HepG2 (cell line): Measurements from ENCODE around the gene CADPS2. TPM values are rescaled to one million over a fixed set of nuclear protein-coding genes. Genes with fewer than 3 reads are reported as not detected.

Source experiments
- ELF4 ChIP-seq: sonication (generic); formaldehyde crosslinking; IDR thresholded peaks from 2 replicates; pipeline ENCODE4 v1.5.0; 2020; ENCODE audit warnings: missing genetic modification reagents, mild to moderate bottlenecking, moderate library complexity, borderline replicate concordance
- FOXA1 ChIP-seq, 2 experiments: fragments of 450-650 bp in 1 of 2; sonication (generic) in 1 of 2; formaldehyde crosslinking in 1 of 2; IDR thresholded peaks; 2 replicates each; pipeline versions ENCODE4 v1.4.0 to v1.6.1; 2016 to 2020; ENCODE audit warnings: missing genetic modification reagents in 1 of 2
- HOXA3 ChIP-seq: sonication (generic); formaldehyde crosslinking; IDR thresholded peaks from 2 replicates; pipeline ENCODE4 v1.5.0; 2020; ENCODE audit warnings: missing genetic modification reagents
- POLR2AphosphoS5 ChIP-seq: IDR thresholded peaks from 2 replicates; pipeline ENCODE4 v1.6.1; 2012; ENCODE audit warnings: low read depth, low read length
- RFX1 ChIP-seq: fragments of 450-650 bp; IDR thresholded peaks from 2 replicates; pipeline ENCODE4 v1.6.1; 2017
- SOX5 ChIP-seq: IDR thresholded peaks from 2 replicates; pipeline ENCODE4 v1.6.1; 2016; ENCODE audit warnings: borderline replicate concordance
- TERF1 ChIP-seq: sonication (generic); formaldehyde crosslinking; IDR thresholded peaks from 2 replicates; pipeline ENCODE4 v1.8.0; 2022; ENCODE audit warnings: mild to moderate bottlenecking, missing genetic modification reagents, moderate library complexity
- USF2 ChIP-seq, 2 experiments: sonication (generic) in 1 of 2; formaldehyde crosslinking in 1 of 2; IDR thresholded peaks; 2 replicates each; pipeline versions ENCODE4 v1.5.1 to v1.6.1; 2011 to 2020; ENCODE audit warnings: borderline replicate concordance in 1 of 2, low read depth in 1 of 2, low read length in 1 of 2, mild to moderate bottlenecking in 1 of 2, missing genetic modification reagents in 1 of 2, moderate library complexity in 1 of 2
- ZBTB2 ChIP-seq: sonication (generic); formaldehyde crosslinking; IDR thresholded peaks from 2 replicates; pipeline ENCODE4 v1.8.0; 2022; ENCODE audit warnings: low read depth, missing genetic modification reagents
- ZNF20 ChIP-seq: sonication (generic); formaldehyde crosslinking; IDR thresholded peaks from 2 replicates; pipeline ENCODE4 v1.4.0; 2020; ENCODE audit warnings: mild to moderate bottlenecking, moderate library complexity, missing genetic modification reagents
- polyA plus RNA-seq, 8 experiments: library from polyadenylated mRNA; depleted of rRNA in 3 of 8; stranded (reverse) in 7 of 8; unstranded in 1 of 8; fragments of >200 nt; fragmentation: Illumina TruSeq in 4 of 8; extraction: Trizol in 4 of 8; gene quantifications; 2 replicates each; pipeline versions ENCODE4 v1.2.1 to v1.2.3, GENCODE V29; 2011 to 2016; ENCODE audit warnings: low read depth in 4 of 8, missing spikeins in 1 of 8, mixed read lengths in 1 of 8; ENCODE audit not compliant: insufficient read depth in 1 of 8
- total RNA-seq, 5 experiments: library from RNA; depleted of rRNA; stranded (reverse); fragments of >200 nt; fragmentation: Illumina TruSeq; extraction: Trizol; gene quantifications; 2 replicates each; pipeline ENCODE4 v1.2.3, GENCODE V29; 2016; ENCODE audit warnings: low read depth in 1 of 5
- TF ChIP-seq, protein P1 (sequence below): sonication (generic); formaldehyde crosslinking; IDR thresholded peaks from 2 replicates; pipeline ENCODE4 v1.8.0; 2022; ENCODE audit warnings: missing genetic modification reagents, mild to moderate bottlenecking, inconsistent platforms, borderline replicate concordance
- TF ChIP-seq, protein P2 (sequence below): sonication (generic); formaldehyde crosslinking; IDR thresholded peaks from 2 replicates; pipeline ENCODE4 v1.4.0; 2020; ENCODE audit warnings: mild to moderate bottlenecking, low read depth, missing genetic modification reagents
- TF ChIP-seq, protein P3 (sequence below): IDR thresholded peaks from 2 replicates; pipeline ENCODE4 v1.4.0; 2020; ENCODE audit warnings: mild to moderate bottlenecking, missing genetic modification reagents
- TF ChIP-seq, protein P4 (sequence below): sonication (generic); formaldehyde crosslinking; IDR thresholded peaks from 2 replicates; pipeline ENCODE4 v1.5.0; 2020; ENCODE audit warnings: mild to moderate bottlenecking, missing genetic modification reagents

CADPS2 gene
- total and polyA plus RNA-seq, 2 of the 13 experiments (the other 11 are each of a cell fraction or from before 2014, with no cell fraction given) = 17.6 to 43.8 TPM

- TF ChIP-seq, protein P1, sequence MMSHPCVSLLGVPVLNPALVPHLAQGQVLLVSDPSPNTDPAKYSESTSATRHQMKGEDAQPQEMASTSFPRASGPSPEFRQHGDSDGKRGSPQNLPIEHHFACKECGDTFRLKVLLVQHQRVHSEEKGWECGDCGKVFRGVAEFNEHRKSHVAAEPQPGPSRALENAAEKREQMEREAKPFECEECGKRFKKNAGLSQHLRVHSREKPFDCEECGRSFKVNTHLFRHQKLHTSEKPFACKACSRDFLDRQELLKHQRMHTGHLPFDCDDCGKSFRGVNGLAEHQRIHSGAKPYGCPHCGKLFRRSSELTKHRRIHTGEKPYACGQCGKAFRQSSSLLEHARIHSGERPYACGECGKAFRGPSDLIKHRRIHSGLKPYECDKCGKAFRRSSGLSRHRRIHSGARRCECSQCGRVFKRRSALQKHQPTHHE = no peak
- TF ChIP-seq ZNF20 (CRISPR knock-in tag) = no peak
- TF ChIP-seq, protein P2, sequence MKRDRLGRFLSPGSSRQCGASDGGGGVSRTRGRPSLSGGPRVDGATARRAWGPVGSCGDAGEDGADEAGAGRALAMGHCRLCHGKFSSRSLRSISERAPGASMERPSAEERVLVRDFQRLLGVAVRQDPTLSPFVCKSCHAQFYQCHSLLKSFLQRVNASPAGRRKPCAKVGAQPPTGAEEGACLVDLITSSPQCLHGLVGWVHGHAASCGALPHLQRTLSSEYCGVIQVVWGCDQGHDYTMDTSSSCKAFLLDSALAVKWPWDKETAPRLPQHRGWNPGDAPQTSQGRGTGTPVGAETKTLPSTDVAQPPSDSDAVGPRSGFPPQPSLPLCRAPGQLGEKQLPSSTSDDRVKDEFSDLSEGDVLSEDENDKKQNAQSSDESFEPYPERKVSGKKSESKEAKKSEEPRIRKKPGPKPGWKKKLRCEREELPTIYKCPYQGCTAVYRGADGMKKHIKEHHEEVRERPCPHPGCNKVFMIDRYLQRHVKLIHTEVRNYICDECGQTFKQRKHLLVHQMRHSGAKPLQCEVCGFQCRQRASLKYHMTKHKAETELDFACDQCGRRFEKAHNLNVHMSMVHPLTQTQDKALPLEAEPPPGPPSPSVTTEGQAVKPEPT (CRISPR knock-in tag) = no peak
- TF ChIP-seq SOX5 (CRISPR knock-in tag) = no peak
- TF ChIP-seq POLR2AphosphoS5 = no peak
- no peak for TF ChIP-seq FOXA1 (IDR thresholded peaks at IDR 0.05)
- no peak for TF ChIP-seq FOXA1 (CRISPR knock-in tag; IDR thresholded peaks at IDR 0.05)
- no peak for TF ChIP-seq RFX1
- TF ChIP-seq ZBTB2 (CRISPR knock-in tag) = no peak
- no peak for TF ChIP-seq USF2 (IDR thresholded peaks at IDR 0.05; ENCODE audit: low read depth, low read length)
- TF ChIP-seq USF2 (CRISPR knock-in tag; IDR thresholded peaks at IDR 0.05; ENCODE audit: borderline replicate concordance) = no peak
- no peak for TF ChIP-seq ELF4 (CRISPR knock-in tag)
- no peak for TF ChIP-seq HOXA3 (CRISPR knock-in tag)
- TF ChIP-seq, protein P3, sequence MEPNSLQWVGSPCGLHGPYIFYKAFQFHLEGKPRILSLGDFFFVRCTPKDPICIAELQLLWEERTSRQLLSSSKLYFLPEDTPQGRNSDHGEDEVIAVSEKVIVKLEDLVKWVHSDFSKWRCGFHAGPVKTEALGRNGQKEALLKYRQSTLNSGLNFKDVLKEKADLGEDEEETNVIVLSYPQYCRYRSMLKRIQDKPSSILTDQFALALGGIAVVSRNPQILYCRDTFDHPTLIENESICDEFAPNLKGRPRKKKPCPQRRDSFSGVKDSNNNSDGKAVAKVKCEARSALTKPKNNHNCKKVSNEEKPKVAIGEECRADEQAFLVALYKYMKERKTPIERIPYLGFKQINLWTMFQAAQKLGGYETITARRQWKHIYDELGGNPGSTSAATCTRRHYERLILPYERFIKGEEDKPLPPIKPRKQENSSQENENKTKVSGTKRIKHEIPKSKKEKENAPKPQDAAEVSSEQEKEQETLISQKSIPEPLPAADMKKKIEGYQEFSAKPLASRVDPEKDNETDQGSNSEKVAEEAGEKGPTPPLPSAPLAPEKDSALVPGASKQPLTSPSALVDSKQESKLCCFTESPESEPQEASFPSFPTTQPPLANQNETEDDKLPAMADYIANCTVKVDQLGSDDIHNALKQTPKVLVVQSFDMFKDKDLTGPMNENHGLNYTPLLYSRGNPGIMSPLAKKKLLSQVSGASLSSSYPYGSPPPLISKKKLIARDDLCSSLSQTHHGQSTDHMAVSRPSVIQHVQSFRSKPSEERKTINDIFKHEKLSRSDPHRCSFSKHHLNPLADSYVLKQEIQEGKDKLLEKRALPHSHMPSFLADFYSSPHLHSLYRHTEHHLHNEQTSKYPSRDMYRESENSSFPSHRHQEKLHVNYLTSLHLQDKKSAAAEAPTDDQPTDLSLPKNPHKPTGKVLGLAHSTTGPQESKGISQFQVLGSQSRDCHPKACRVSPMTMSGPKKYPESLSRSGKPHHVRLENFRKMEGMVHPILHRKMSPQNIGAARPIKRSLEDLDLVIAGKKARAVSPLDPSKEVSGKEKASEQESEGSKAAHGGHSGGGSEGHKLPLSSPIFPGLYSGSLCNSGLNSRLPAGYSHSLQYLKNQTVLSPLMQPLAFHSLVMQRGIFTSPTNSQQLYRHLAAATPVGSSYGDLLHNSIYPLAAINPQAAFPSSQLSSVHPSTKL (CRISPR knock-in tag) = 0 out of 2 replicates have a peak, but pooled peaks have one; percentile 33
- TF ChIP-seq, protein P4, sequence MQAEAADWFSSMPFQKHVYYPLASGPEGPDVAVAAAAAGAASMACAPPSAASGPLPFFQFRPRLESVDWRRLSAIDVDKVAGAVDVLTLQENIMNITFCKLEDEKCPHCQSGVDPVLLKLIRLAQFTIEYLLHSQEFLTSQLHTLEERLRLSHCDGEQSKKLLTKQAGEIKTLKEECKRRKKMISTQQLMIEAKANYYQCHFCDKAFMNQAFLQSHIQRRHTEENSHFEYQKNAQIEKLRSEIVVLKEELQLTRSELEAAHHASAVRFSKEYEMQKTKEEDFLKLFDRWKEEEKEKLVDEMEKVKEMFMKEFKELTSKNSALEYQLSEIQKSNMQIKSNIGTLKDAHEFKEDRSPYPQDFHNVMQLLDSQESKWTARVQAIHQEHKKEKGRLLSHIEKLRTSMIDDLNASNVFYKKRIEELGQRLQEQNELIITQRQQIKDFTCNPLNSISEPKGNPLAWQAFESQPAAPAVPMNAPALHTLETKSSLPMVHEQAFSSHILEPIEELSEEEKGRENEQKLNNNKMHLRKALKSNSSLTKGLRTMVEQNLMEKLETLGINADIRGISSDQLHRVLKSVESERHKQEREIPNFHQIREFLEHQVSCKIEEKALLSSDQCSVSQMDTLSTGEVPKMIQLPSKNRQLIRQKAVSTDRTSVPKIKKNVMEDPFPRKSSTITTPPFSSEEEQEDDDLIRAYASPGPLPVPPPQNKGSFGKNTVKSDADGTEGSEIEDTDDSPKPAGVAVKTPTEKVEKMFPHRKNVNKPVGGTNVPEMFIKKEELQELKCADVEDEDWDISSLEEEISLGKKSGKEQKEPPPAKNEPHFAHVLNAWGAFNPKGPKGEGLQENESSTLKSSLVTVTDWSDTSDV = no peak
- no peak for TF ChIP-seq TERF1 (CRISPR knock-in tag)
Observed at GRCh38 chr7:122549578-122549977, 336.7 kb downstream of the CADPS2 start (continued).
